ENCODE data around the gene SP140. TPM values are rescaled to one million over a fixed set of nuclear protein-coding genes. Genes with fewer than 3 reads are reported as not detected.

Gene SP140
- total and polyA plus RNA-seq, 10 of the 15 experiments (the other 5 are each of a cell fraction or from before 2014, with no cell fraction given) = 61.7 to 164 (median 90.7) TPM

DNA sequence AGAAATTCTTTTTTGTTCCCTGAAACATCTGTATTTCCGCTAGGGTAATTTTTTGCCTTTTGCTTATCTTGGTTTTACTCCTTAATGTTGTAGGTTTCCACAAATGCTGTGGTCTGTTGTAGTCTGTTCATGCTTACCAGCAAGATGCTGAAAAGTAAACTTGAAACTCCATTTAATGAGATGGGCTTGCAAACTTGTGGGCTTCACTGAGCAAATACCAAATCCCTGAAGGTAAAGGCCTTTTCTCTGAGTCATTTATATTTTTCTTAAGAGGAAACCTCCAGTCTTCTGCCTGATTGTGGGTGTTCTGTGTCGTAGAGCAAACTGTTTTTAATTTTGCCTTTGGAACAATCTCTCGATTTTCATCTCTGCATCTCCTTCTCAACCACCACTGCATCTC is 9.3 kb downstream of the SP140 start (continued):
- TF ChIP-seq FOXK2 (IDR thresholded peaks at IDR 0.05) = no peak
- no peak for TF ChIP-seq MEF2A (IDR thresholded peaks at IDR 0.05; ENCODE audit: insufficient read depth, low read depth, low read length)
- TF ChIP-seq ZNF274 (IDR thresholded peaks at IDR 0.05; ENCODE audit: insufficient read depth, insufficient read length) = no peak
- TF ChIP-seq, protein P1, sequence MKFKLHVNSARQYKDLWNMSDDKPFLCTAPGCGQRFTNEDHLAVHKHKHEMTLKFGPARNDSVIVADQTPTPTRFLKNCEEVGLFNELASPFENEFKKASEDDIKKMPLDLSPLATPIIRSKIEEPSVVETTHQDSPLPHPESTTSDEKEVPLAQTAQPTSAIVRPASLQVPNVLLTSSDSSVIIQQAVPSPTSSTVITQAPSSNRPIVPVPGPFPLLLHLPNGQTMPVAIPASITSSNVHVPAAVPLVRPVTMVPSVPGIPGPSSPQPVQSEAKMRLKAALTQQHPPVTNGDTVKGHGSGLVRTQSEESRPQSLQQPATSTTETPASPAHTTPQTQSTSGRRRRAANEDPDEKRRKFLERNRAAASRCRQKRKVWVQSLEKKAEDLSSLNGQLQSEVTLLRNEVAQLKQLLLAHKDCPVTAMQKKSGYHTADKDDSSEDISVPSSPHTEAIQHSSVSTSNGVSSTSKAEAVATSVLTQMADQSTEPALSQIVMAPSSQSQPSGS (IDR thresholded peaks at IDR 0.05; ENCODE audit: low read length) = peak; percentile 70
- TF ChIP-seq PML (IDR thresholded peaks at IDR 0.05; ENCODE audit: low read length) = peak; percentile 52; the same call in 1 of the 2 replicates
- peak; percentile 58; the same call in 1 of the 2 replicates for TF ChIP-seq BMI1 (IDR thresholded peaks at IDR 0.05; ENCODE audit: borderline replicate concordance)
- no peak for TF ChIP-seq MXI1 (IDR thresholded peaks at IDR 0.05; ENCODE audit: low read depth, low read length)
- TF ChIP-seq, protein P2, sequence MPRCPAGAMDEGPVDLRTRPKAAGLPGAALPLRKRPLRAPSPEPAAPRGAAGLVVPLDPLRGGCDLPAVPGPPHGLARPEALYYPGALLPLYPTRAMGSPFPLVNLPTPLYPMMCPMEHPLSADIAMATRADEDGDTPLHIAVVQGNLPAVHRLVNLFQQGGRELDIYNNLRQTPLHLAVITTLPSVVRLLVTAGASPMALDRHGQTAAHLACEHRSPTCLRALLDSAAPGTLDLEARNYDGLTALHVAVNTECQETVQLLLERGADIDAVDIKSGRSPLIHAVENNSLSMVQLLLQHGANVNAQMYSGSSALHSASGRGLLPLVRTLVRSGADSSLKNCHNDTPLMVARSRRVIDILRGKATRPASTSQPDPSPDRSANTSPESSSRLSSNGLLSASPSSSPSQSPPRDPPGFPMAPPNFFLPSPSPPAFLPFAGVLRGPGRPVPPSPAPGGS (IDR thresholded peaks at IDR 0.05; ENCODE audit: borderline replicate concordance, insufficient read depth, low read depth, low read length, poor library complexity, severe bottlenecking) = no peak
- peak; percentile 84; the same call in 1 of the 2 replicates for TF ChIP-seq FOXM1 (IDR thresholded peaks at IDR 0.05; ENCODE audit: low read depth, low read length)
- TF ChIP-seq POU2F2 (IDR thresholded peaks at IDR 0.05; ENCODE audit: borderline replicate concordance, low read depth, low read length) = peak; percentile 52; the same call in 1 of the 3 replicates
- no peak for TF ChIP-seq CEBPB (IDR thresholded peaks at IDR 0.05; ENCODE audit: borderline replicate concordance in 1 of 2, low read depth in 2 of 2, low read length in 2 of 2)
- TF ChIP-seq NFYA (IDR thresholded peaks at IDR 0.05; ENCODE audit: borderline replicate concordance, low read depth, low read length) = no peak
- TF ChIP-seq SIX5 (IDR thresholded peaks at IDR 0.05; ENCODE audit: low read depth, low read length, severe bottlenecking) = no peak
- TF ChIP-seq IKZF2 (IDR thresholded peaks at IDR 0.05) = peak; percentile 77 to 86
- no peak for TF ChIP-seq ZZZ3 (IDR thresholded peaks at IDR 0.05; ENCODE audit: control insufficient read depth, insufficient read length, low read depth)
- TF ChIP-seq CHD1 (IDR thresholded peaks at IDR 0.05; ENCODE audit: low read depth, low read length) = no peak
- no peak for TF ChIP-seq SUZ12 (IDR thresholded peaks at IDR 0.05; ENCODE audit: unreplicated experiment)
- TF ChIP-seq ZNF384 (IDR thresholded peaks at IDR 0.05; ENCODE audit: borderline replicate concordance, low read depth, low read length) = no peak
- TF ChIP-seq EED (IDR thresholded peaks at IDR 0.05; ENCODE audit: low read depth) = peak; percentile 72
- TF ChIP-seq CREB1 (IDR thresholded peaks at IDR 0.05; ENCODE audit: low read depth) = 0 out of 2 replicates have a peak, but pooled peaks have one; percentile 37
- TF ChIP-seq HDAC2 (IDR thresholded peaks at IDR 0.05) = no peak
- TF ChIP-seq MYC (IDR thresholded peaks at IDR 0.05; ENCODE audit: insufficient read depth, insufficient read length, insufficient replicate concordance, low read length, severe bottlenecking) = no peak
- TF ChIP-seq, protein P3, sequence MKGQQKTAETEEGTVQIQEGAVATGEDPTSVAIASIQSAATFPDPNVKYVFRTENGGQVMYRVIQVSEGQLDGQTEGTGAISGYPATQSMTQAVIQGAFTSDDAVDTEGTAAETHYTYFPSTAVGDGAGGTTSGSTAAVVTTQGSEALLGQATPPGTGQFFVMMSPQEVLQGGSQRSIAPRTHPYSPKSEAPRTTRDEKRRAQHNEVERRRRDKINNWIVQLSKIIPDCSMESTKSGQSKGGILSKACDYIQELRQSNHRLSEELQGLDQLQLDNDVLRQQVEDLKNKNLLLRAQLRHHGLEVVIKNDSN (IDR thresholded peaks at IDR 0.05; ENCODE audit: borderline replicate concordance, extremely low read length, insufficient read depth, low read depth, low read length) = no peak
- 0 out of 2 replicates have a peak, but pooled peaks have one; percentile 42 for TF ChIP-seq NBN (IDR thresholded peaks at IDR 0.05)
- TF ChIP-seq MTA2 (IDR thresholded peaks at IDR 0.05; ENCODE audit: low read depth) = peak; percentile 95
- TF ChIP-seq PAX5 (IDR thresholded peaks at IDR 0.05; ENCODE audit: borderline replicate concordance, low read depth, low read length) = 0 out of 2 replicates have a peak, but pooled peaks have one; percentile 58
- peak; percentile 31 for TF ChIP-seq MEF2B (IDR thresholded peaks at IDR 0.05; ENCODE audit: partially characterized antibody, poor library complexity, severe bottlenecking)
- no peak for TF ChIP-seq SRF (IDR thresholded peaks at IDR 0.05; ENCODE audit: low read depth in 2 of 2, low read length in 2 of 2)
- TF ChIP-seq RCOR1 (conservative IDR thresholded peaks at IDR 0.05; ENCODE audit: low read depth, low read length) = no peak

Data from GM12878 (cell line).